8988T (cell line): ENCODE results near the gene MAP3K2.
"Not testable (repeated sequence)": the region's sequence is repeated elsewhere in the genome, so short reads cannot be mapped to it uniquely, and the experiment has no call there.

ENCODE experiments used
- DNase-seq: peaks from one replicate; pipeline ENCODE4 v3.0.0; 2011

Gene MAP3K2

DNA sequence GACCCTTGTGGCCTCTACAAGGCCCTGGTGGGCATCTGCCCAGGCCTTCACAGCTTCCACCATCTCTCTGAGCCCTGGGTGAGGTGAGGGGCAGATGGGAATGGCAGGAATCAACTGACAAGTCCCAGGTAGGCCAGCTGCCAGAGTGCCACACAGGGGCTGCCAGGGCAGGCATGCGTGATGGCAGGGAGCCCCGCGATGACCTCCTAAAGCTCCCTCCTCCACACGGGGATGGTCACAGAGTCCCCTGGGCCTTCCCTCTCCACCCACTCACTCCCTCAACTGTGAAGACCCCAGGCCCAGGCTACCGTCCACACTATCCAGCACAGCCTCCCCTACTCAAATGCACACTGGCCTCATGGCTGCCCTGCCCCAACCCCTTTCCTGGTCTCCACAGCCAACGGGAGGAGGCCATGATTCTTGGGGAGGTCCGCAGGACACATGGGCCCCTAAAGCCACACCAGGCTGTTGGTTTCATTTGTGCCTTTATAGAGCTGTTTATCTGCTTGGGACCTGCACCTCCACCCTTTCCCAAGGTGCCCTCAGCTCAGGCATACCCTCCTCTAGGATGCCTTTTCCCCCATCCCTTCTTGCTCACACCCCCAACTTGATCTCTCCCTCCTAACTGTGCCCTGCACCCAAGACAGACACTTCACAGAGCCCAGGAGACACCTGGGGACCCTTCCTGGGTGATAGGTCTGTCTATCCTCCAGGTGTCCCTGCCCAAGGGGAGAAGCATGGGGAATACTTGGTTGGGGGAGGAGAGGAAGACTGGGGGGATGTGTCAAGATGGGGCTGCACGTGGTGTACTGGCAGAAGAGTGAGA lies 32.5 kb upstream of the MAP3K2 start:
- no peak for DNase-seq

DNA sequence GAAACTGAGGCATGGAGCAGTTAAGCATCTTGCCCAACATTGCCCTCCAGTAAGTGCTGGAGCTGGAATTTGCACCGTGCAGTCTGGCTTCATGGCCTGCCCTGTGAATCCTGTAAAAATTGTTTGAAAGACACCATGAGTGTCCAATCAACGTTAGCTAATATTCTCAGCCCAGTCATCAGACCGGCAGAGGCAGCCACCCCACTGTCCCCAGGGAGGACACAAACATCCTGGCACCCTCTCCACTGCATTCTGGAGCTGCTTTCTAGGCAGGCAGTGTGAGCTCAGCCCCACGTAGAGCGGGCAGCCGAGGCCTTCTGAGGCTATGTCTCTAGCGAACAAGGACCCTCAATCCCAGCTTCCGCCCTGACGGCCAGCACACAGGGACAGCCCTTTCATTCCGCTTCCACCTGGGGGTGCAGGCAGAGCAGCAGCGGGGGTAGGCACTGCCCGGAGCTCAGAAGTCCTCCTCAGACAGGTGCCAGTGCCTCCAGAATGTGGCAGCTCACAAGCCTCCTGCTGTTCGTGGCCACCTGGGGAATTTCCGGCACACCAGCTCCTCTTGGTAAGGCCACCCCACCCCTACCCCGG lies 31.8 kb upstream of the MAP3K2 start:
- DNase-seq = peak; percentile 44

DNA sequence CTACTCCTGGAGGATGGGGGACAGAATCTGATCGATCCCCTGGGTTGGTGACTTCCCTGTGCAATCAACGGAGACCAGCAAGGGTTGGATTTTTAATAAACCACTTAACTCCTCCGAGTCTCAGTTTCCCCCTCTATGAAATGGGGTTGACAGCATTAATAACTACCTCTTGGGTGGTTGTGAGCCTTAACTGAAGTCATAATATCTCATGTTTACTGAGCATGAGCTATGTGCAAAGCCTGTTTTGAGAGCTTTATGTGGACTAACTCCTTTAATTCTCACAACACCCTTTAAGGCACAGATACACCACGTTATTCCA lies 31.3 kb upstream of the MAP3K2 start:
- no peak for DNase-seq

DNA sequence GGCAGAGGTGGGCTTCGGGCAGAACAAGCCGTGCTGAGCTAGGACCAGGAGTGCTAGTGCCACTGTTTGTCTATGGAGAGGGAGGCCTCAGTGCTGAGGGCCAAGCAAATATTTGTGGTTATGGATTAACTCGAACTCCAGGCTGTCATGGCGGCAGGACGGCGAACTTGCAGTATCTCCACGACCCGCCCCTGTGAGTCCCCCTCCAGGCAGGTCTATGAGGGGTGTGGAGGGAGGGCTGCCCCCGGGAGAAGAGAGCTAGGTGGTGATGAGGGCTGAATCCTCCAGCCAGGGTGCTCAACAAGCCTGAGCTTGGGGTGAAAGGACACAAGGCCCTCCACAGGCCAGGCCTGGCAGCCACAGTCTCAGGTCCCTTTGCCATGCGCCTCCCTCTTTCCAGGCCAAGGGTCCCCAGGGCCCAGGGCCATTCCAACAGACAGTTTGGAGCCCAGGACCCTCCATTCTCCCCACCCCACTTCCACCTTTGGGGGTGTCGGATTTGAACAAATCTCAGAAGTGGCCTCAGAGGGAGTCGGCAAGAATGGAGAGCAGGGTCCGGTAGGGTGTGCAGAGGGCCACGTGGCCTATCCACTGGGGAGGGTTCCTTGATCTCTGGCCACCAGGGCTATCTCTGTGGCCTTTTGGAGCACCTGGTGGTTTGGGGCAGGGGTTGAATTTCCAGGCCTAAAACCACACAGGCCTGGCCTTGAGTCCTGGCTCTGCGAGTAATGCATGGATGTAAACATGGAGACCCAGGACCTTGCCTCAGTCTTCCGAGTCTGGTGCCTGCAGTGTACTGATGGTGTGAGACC lies 30.7 kb upstream of the MAP3K2 start, which contains the start of gene PROC:
Gene PROC, plus strand, starts transcription at position 128 of the 812 bp plus-strand sequence. CDS start 1,516 bp downstream, outside the sequence.
- no peak for DNase-seq

DNA sequence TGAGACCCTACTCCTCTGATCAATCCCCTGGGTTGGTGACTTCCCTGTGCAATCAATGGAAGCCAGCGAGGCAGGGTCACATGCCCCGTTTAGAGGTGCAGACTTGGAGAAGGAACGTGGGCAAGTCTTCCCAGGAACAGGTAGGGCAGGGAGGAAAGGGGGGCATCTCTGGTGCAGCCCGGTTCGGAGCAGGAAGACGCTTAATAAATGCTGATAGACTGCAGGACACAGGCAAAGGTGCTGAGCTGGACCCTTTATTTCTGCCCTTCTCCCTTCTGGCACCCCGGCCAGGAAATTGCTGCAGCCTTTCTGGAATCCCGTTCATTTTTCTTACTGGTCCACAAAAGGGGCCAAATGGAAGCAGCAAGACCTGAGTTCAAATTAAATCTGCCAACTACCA lies 29.6 kb upstream of the MAP3K2 start:
- no peak for DNase-seq

DNA sequence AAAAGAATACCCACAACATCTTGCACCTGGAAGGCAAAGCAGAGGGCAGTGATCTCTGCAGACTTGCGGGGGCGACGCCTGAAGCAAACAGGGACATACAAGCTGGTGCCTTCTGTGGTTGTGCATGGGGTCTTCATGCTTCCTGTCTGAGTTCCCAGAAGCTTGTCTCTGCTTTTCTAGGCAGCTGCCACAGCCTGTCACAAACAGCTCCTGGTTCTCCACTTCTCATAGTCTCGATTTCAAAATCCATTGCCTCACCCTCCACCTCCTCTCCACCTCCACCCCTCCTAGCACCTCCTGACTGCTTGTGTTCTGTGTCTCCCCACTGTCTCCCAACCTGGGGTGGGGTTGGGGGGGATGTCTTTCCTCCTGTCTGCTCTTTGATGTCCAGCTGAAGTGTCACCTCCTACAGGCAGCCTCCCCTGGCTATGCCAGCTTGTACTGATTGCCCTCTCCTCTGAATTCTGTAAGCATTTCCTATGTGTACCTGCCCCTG lies 28.8 kb upstream of the MAP3K2 start:
- no peak for DNase-seq

DNA sequence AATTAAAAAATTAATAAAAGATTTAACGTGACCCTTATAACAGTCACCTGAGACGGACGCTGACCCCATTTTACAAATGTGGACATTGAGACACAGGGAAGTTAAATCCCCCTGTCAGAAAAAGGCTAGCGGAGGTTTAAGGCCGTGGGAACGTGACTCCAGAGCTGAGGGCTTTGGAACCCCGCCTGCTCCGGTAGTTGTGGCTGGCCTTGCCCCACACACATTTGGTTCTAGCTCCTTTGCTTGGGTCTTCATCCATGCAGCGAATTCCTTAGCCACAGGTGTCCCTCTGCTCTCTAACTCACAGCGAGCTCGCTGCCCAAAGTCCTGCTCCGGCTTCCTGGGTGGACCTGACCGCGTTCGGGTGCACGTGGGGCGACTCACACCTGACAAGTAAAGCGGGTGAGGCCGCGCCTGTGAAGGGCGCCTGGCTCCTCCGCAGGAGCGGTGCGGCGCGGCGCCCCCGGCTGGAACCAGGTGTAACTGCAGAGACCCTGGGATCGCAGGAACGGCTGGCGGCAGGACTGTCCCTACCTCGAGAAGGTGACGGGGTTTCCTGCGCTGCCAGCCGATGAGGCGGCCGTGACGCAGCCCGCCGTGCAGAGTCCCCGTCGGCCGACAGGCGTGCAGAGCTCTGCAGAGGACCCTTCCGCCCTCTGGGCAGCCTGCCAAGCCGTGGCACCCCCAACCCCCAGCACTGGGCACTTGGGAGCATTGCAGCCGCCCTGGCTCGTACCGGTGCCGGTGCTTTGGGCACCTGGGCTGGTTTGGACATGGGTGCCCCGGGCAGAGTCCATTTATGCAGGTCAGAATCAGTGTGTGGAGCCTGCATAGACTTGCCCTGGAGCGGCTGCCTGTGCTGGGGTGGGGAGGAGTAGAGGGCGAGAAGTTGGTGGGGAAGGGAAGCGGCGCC lies 28.1 kb upstream of the MAP3K2 start:
- DNase-seq = peak; percentile 92

DNA sequence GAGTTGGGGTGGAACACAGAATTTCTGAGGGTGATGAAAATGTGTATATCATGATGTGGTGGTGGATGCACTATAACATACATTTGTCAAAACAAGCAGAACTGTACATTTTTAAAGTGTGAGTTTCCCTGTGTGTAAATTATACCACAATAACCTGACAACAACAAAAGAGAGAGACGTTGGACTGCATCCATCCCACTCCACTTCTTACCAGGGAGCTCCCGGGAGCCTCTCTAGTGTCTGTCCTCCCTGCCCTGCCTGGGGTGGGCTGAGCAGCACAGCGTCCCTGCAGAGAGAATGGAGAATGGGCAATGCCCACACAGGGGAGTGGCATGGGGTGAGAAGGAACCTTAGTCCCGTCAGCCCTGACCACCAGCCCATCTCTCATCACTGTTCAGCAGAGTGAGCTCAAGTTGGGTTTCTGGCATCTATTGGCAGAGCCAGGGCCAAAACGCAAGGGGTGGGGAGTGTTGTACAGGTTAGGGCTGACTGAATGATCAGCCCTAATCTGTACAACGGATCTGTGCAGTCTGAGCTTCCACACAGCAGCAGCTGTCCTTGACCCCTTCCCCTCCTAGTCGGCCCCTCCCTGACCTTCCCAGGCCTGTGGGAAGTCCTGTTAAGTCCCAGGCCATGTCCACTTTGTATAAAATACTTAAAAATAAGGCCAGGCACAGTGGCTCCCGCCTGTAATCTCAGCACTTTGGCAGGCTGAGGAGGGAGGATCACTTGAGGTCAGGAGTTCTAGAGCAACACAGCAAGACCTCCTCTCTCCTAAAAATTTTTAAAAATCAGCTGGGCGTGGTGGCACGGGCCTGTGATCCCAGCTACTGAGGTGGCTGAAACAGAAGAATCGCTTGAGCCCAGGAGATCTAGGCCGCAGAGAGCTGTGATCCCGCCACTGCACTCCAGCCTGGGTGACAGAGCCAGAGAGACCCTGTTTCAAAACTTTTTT lies 27.1 kb upstream of the MAP3K2 start:
- no peak for DNase-seq

DNA sequence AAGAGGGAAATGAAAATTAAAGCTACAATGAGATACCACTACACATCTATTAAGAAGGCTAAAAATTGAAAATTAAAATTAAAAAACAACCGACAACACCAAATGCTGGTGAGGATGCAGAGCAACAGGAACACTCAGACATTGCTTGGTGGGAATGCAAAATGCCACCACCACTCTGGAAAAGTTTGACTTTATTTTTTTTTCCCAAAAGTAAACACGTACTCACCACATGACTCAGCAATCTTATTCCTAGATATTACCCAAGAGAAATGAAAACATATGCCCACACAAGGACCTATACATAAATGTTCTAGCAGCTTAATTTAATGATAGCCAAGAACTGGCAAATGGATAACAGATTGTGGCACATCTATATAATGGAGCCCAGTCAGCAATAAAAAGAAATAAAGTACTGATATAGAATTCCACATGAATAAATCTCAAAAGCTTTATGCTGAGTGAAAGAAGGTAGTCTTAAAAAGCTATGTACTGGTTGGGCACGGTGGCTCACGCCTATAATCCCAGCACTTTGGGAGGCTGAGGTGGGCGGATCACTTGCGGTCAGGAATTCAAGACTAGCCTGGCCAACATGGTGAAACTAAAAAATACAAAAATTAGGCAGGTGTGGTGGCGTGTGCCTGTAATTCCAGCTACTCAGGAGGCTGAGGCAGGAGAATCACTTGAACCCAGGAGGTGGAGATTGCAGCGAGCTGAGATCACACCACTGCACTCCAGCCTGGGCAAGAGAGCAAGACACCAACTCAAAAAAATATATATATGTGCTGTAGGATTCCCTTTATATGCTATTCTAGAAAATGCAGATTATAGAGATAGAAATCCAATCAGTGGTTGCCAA lies 26.2 kb upstream of the MAP3K2 start:
- no peak for DNase-seq

DNA sequence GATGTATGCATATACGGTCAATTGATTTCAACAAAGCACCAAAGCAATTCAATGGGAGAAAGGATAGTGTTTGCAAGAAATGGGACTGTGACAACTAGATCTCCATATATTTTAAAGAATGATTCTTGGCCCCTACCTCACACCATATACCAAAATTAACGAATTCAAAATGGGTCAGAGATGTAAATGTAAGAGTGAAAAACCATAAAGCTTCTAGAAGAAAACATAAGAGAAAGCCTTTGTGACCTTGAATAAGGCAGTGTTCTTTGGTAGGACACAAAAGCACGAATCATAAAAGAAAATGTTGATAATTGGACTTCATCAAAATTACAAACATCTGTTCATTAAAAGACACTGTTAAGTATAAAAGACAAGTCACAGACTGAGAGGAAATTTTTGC lies 25.4 kb upstream of the MAP3K2 start:
- DNase-seq = no peak

DNA sequence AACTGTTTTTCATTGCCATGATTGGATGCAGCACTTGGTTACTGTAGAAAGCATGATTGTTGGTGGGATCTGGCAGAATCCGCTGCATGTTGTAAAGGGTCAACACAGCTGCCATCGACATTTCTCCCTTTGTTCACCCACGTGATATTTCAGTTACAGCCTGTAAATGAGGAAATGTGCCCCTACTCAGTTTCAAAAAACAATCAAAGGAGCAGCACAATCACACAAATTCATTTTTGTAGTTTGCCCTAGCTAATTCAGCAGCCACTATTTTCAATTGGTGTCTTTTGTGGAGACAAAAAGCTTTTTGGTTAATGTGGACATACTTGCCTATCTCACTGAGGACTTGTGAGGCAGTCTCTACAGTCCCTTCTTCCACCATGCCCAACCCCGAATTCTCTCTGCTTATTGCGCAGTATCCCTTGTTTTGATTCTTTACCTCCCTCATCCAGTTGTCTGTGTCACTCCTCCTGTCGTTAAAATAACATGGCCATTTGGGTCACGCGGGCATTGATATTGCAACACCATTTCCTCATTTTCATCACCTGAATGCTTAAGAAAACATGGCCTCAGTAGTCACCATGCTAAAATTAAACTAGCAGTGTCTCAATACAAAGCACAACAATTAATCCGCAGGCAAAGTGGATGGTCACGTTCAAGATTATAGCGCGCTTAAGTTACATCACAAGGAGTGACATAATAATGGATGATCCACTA lies 24.0 kb upstream of the MAP3K2 start:
- DNase-seq = no peak

DNA sequence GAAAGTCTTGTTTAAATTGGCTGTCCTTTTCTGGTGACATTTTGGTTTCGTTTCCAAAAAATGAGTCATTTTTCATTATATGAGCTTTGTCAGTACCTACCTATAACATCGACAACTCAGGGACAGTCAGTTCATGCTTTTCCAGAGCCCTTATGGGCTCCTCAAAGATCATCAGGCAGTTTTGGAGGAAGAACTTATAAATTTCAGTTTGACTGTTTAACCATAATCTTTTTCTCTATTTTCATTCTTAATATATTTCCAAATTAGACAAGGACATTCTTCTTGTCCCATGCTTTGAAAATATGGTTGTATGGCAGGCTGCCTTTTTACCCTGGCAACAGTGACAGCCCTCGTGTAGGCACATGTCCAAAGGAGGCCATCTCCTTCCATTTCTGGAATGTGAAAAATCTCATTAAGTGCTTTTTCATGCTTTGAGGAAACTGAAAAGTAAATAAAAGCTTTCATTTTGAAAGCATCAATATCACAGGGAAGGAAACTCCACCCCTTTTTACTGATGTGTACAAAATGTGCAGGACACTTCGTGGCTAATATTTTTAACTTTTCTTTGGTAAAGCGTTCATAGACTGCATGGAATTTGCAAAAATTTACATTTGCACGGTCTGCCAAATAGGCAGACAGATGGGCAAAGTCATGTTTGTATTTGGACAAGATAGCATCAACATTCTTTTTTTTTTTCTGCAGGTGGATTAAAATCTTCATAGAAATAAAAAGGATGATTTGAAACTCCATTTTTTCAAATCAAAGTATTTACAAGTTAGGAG lies 23.3 kb upstream of the MAP3K2 start:
- no peak for DNase-seq

DNA sequence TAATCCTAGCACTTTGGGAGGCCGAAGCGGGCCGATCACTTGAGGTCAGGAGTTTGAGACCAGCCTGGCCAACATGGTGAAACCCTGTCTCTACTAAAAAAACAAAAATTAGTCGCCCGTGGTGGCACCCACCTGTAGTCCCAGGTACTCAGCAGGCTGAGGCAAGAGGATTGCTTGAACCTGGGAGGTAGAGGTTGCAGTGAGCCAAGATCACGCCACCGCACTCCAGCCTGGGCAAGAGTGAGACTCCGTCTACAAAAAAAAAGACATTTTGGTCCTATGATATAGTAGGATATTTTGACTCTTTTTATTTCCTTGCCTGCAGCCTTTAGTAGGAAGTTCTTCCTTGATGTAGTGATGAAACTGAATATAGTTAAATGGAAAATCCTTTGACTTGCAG lies 21.9 kb upstream of the MAP3K2 start:
- not testable (repeated sequence) for DNase-seq

DNA sequence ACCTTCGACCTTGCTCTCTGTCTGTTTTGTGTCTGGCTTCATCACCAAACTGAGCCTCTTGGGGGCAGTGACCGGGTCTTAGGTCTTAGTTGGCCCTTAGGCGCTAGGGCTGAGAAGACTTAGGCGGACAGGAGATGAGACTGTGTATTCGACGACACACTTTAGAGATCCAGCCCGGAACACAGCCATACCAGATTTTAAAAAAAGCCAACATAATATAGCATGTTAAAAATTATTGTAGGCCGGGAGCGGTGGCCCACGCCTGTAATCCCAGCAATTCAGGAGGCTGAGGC lies 21.0 kb upstream of the MAP3K2 start:
- DNase-seq = peak; percentile 52

DNA sequence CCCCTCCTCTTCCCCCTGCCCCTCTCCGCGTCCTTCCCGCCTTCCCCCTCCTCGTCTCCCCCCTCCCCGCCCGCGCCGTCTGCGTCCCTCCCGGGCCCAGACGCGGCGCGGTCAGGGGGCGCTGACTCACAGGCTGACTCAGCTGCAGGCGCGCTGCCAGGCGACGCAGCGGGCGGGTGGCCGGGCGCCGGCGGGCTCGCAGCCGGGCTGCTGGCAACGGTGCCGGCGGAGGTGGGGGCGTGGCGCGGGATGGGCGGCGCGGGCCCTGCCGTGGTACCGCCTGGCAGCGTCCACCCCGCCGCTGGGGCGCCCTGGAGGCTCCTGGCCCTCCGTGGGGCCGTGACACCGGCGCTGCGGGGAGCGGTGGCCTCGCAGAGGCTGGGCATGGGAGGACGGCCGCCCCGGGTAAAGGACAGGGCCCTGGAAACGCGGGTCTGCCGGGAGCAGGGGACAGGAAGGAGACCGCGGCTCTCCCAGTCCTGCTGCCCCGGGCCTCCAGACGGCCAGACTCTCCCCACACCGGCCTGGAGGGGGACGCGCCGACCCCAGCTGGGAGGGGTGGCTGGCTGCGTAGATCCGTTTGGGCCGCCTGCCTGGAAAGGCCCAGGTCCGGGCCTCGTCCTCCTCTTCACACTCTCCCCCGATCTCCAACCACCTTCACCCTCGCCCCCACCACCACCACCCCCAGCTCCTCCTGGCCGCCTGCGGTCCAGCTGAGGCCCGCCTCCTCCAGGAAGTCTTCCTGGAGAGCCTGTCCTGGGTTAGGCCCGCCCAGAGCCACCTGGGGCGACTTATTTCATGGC lies 20.4 kb upstream of the MAP3K2 start:
- peak; percentile 93 for DNase-seq

DNA sequence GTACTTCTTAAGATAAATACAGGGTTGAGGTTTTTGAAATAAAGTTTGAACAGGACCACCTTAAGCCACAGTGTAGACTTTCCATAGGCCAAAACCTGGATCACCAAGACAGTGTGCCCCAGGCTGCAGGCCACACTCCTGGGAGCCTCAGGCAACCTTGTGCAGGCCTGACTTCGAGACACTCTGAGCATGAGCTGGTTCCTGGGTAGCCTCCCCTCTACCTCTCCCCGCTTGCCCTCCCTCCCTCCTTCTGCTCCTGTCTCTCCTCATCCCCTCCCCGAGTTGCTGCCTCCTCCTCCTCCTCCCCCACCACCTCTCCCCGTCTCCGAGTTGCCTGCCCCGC lies 19.9 kb upstream of the MAP3K2 start:
- DNase-seq = no peak

DNA sequence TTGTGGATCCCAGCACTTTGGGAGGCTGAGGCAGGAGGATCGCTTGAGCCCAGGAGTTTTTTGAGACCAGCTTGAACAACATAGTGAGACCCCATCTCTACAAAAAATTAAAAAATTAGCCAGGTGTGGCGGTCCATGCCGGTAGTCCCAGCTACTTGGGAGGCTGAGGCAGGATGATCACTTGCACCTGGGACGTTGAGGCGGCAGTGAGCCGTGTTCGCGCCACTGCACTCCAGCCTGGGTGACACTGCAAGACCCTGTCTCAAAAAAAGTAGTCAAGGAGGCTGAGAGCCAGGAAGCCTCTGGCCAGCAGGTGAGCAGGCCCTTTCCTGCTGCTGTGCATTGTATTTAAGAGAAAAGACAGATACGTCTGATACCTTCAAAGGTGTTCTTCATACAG lies 19.3 kb upstream of the MAP3K2 start:
- no peak for DNase-seq

DNA sequence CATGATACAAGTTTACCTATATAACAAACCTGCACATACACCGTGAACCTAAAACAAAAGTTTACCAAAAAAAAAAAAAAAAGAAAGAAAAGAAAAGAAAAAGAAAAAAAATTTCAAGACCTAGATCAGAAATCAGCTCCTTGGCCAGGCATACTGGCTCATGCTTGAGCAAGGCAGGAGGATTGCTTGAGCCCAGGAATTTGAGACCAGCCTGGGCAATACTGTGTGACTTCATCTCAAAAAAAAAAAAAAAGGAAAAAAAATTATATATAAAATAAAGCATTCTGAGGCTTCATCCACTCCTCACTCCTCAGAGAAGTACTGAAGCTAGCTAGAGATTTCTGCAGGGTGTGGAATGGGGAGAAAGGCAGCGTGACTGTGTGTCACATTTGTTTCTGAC lies 18.7 kb upstream of the MAP3K2 start:
- DNase-seq = no peak

DNA sequence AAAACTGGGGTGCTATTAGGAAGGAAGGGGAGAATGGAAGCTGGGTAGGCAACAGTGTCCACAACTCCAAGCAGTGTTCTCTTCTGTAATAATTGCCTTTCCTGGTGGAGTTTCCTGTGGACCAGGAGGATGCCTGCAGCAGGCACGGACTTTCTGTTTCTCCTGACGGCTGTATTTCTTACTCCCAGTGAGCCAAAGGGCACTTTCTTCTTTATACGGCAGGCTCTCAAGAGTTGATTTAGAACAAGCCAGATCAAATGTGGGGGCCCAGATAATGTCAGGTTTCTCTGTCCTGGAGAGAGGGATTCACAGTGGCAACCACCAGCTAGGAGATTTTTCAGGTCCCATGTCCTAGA lies 17.5 kb upstream of the MAP3K2 start:
- DNase-seq = no peak
